H1 (cell line): Measurements from ENCODE around the gene NPC1L1. TPM values are rescaled to one million over a fixed set of nuclear protein-coding genes. Genes with fewer than 3 reads are reported as not detected.

Experiments used
- CTCF ChIA-PET: fragments of 300-600 bp; sonication (Branson Sonifier 250); formaldehyde crosslinking; loops from one replicate; lab custom pipeline; 2021; ENCODE audit not compliant: partially characterized antibody; lab: Charles Lee
- POLR2A ChIA-PET: fragments of 300-600 bp; sonication (Branson Sonifier 250); formaldehyde crosslinking; loops from one replicate; lab custom pipeline; 2021; ENCODE audit warnings: inconsistent platforms; ENCODE audit not compliant: partially characterized antibody; lab: Charles Lee
- DNase-seq, 2 experiments: peaks; one replicate each; pipeline versions ENCODE4 v3.0.0 to v3.0.0-alpha.2; 2010 to 2022; ENCODE audit warnings: low spot score in 2 of 2, low read depth in 1 of 2, mixed read lengths in 1 of 2
- FAIRE-seq: peaks from 2 replicates; lab custom pipeline; 2011; peaks lifted over from hg19 to GRCh38; lab: Jason Lieb, UNC
- H2AFZ ChIP-seq: 2 replicates; pipeline ENCODE4 v1.8.1; 2012; ENCODE audit warnings: low read length, inconsistent platforms
- H2AK5ac ChIP-seq: 2 replicates; pipeline ENCODE4 v1.6.1; 2013; ENCODE audit warnings: low read depth, low read length
- H2BK120ac ChIP-seq: replicated peaks from 2 replicates; pipeline ENCODE3; 2013; ENCODE audit warnings: low read depth, low read length, inconsistent platforms
- H2BK12ac ChIP-seq: 2 replicates; pipeline ENCODE4 v1.6.1; 2013; ENCODE audit warnings: low read depth, low read length
- H2BK15ac ChIP-seq: 2 replicates; pipeline ENCODE4 v1.6.1; 2013; ENCODE audit warnings: low read length
- H2BK20ac ChIP-seq: 2 replicates; pipeline ENCODE4 v1.6.1; 2013; ENCODE audit warnings: low read length
- H2BK5ac ChIP-seq: 2 replicates; pipeline ENCODE4 v1.6.1; 2013; ENCODE audit warnings: low read depth, low read length
- H3K14ac ChIP-seq: 2 replicates; pipeline ENCODE4 v1.6.1; 2013; ENCODE audit warnings: inconsistent platforms; ENCODE audit not compliant: insufficient read length
- H3K18ac ChIP-seq: 2 replicates; pipeline ENCODE4 v1.6.1; 2013; ENCODE audit warnings: low read length; ENCODE audit errors: extremely low read depth
- H3K23ac ChIP-seq: 2 replicates; pipeline ENCODE4 v1.6.1; 2013; ENCODE audit warnings: inconsistent platforms; ENCODE audit not compliant: insufficient read length
- H3K23me2 ChIP-seq: 2 replicates; pipeline ENCODE4 v1.6.1; 2013; ENCODE audit warnings: low read depth, low read length
- H3K27ac ChIP-seq: 2 replicates; pipeline ENCODE4 v1.6.1; 2011; ENCODE audit warnings: low read depth, low read length, inconsistent platforms
- H3K27me3 ChIP-seq, 4 experiments: replicated peaks in 1 of 4; 1 replicate in 1 of 4; 2 replicates in 3 of 4; pipeline versions ENCODE4 v1.6.1 to v1.8.1; 2011 to 2013; ENCODE audit warnings: low read length in 3 of 4, mild to moderate bottlenecking in 3 of 4, inconsistent platforms in 2 of 4, mixed read lengths in 2 of 4, moderate library complexity in 1 of 4; ENCODE audit not compliant: control insufficient read depth in 3 of 4, insufficient read depth in 3 of 4; ENCODE audit errors: extremely low read depth in 1 of 4
- H3K36me3 ChIP-seq, 4 experiments: 2 replicates each; pipeline versions ENCODE4 v1.6.1 to v1.8.1; 2011 to 2013; ENCODE audit warnings: mild to moderate bottlenecking in 4 of 4, low read length in 3 of 4, moderate library complexity in 2 of 4, control low read depth in 1 of 4, inconsistent platforms in 1 of 4; ENCODE audit not compliant: insufficient read depth in 4 of 4, control insufficient read depth in 2 of 4
- H3K4ac ChIP-seq: replicated peaks from 2 replicates; pipeline ENCODE3; 2013; ENCODE audit warnings: low read length, low read depth, mixed read lengths, inconsistent platforms; ENCODE audit not compliant: insufficient read length
- H3K4me1 ChIP-seq, 4 experiments: replicated peaks in 1 of 4; 1 replicate in 1 of 4; 2 replicates in 3 of 4; pipeline versions ENCODE4 v1.6.1 to v1.8.1; 2011 to 2013; ENCODE audit warnings: low read length in 3 of 4, inconsistent platforms in 2 of 4, mixed read lengths in 1 of 4; ENCODE audit not compliant: insufficient read depth in 4 of 4, control insufficient read depth in 3 of 4
- H3K4me2 ChIP-seq, 2 experiments: 2 replicates each; pipeline versions ENCODE4 v1.6.1 to v1.8.1; 2011 to 2013; ENCODE audit warnings: low read depth in 2 of 2, low read length in 2 of 2, control low read depth in 1 of 2, inconsistent platforms in 1 of 2, mild to moderate bottlenecking in 1 of 2; ENCODE audit not compliant: insufficient read depth in 1 of 2
- H3K4me3 ChIP-seq, 4 experiments: fragments of 200-600, 300-600 bp in 1 of 4; sonication (generic), shearing (Covaris generic), sonication (Bioruptor Twin) in 1 of 4; 2 replicates each; pipeline versions ENCODE4 v1.5.1 to v1.8.1; 2011 to 2016; ENCODE audit warnings: low read length in 4 of 4, low read depth in 3 of 4, control low read depth in 2 of 4, inconsistent platforms in 2 of 4, mild to moderate bottlenecking in 2 of 4, mixed read lengths in 1 of 4, moderate library complexity in 1 of 4; ENCODE audit not compliant: insufficient read depth in 2 of 4; ENCODE audit errors: extremely low read depth in 1 of 4
- H3K56ac ChIP-seq: replicated peaks from 2 replicates; pipeline ENCODE3; 2013; ENCODE audit warnings: low read depth, mild to moderate bottlenecking, mixed read lengths, low read length, inconsistent platforms; ENCODE audit not compliant: insufficient read length
- H3K79me1 ChIP-seq: 2 replicates; pipeline ENCODE4 v1.6.1; 2013; ENCODE audit warnings: low read depth, low read length, control low read depth
- H3K79me2 ChIP-seq, 2 experiments: 2 replicates each; pipeline versions ENCODE4 v1.6.1 to v1.8.1; 2012 to 2013; ENCODE audit warnings: low read length in 2 of 2, mild to moderate bottlenecking in 2 of 2, inconsistent platforms in 1 of 2; ENCODE audit not compliant: insufficient read depth in 2 of 2, control insufficient read depth in 1 of 2
- H3K9ac ChIP-seq, 4 experiments: replicated peaks in 1 of 4; 1 replicate in 1 of 4; 2 replicates in 3 of 4; pipeline versions ENCODE4 v1.6.1 to v1.8.1; 2011 to 2013; ENCODE audit warnings: low read depth in 3 of 4, low read length in 3 of 4, control low read depth in 2 of 4, mild to moderate bottlenecking in 2 of 4, moderate library complexity in 2 of 4, inconsistent platforms in 1 of 4; ENCODE audit errors: extremely low read depth in 1 of 4
- H3K9me3 ChIP-seq, 2 experiments: 2 replicates each; pipeline versions ENCODE4 v1.6.1 to v1.8.1; 2012 to 2013; ENCODE audit warnings: mild to moderate bottlenecking in 2 of 2, moderate library complexity in 2 of 2, control low read depth in 1 of 2, inconsistent platforms in 1 of 2, low read depth in 1 of 2, low read length in 1 of 2, mixed read lengths in 1 of 2; ENCODE audit not compliant: insufficient read depth in 2 of 2
- H4K20me1 ChIP-seq, 2 experiments: replicated peaks in 1 of 2; 2 replicates each; pipeline versions ENCODE3 to v1.8.1; 2011 to 2013; ENCODE audit warnings: inconsistent platforms in 2 of 2, low read length in 2 of 2, mild to moderate bottlenecking in 1 of 2; ENCODE audit not compliant: insufficient read depth in 2 of 2, control insufficient read depth in 1 of 2
- H4K5ac ChIP-seq: 2 replicates; pipeline ENCODE4 v1.6.1; 2013; ENCODE audit warnings: low read length, low read depth, mixed read lengths, inconsistent platforms; ENCODE audit not compliant: insufficient read length
- H4K8ac ChIP-seq: 2 replicates; pipeline ENCODE4 v1.8.0; 2013; ENCODE audit warnings: mild to moderate bottlenecking, moderate library complexity, low read length, inconsistent platforms; ENCODE audit not compliant: insufficient read depth; ENCODE audit errors: extremely low read depth
- H4K91ac ChIP-seq: replicated peaks from 2 replicates; pipeline ENCODE3; 2013; ENCODE audit warnings: low read length, mixed read lengths, inconsistent platforms; ENCODE audit not compliant: insufficient read length
- KDM4A ChIP-seq: IDR thresholded peaks from one replicate; pipeline ENCODE4 v1.7.1; 2012; ENCODE audit warnings: low read depth, mild to moderate bottlenecking, moderate library complexity, low read length, inconsistent platforms; ENCODE audit not compliant: severe bottlenecking
- WGBS, 2 experiments: shearing (Covaris generic) in 1 of 2; methylation state at CpG; one replicate each; pipeline versions ENCODE4 v1.1.6 to v1.1.7; 2013 to 2015; ENCODE audit warnings: low lambda C conversion rate in 2 of 2, mixed read lengths in 2 of 2, inconsistent platforms in 1 of 2, low coverage in 1 of 2, missing lambda C conversion rate in 1 of 2; ENCODE audit not compliant: insufficient replicate concordance in 2 of 2, insufficient coverage in 1 of 2, insufficient read length in 1 of 2; ENCODE audit errors: extremely low coverage in 1 of 2, missing lambda C conversion rate in 1 of 2; 5-methylcytosine and 5-hydroxymethylcytosine counted together
- polyA plus RNA-seq, 7 experiments: library from polyadenylated mRNA; depleted of rRNA in 3 of 7; stranded (reverse) in 5 of 7; unstranded in 2 of 7; fragments of >200 nt in 5 of 7; fragments of 200-250 nt in 2 of 7; gene quantifications; 1 replicate in 5 of 7; 2 replicates in 1 of 7; 4 replicates in 1 of 7; pipeline versions ENCODE4 v1.2.1 to v1.2.3, GENCODE V29; 2011 to 2013; ENCODE audit warnings: missing spikeins in 2 of 7, mixed read lengths in 2 of 7
- total RNA-seq: library from RNA; stranded (reverse); fragmentation: NEBNext Ultra II Directional; extraction: Animal tissue kit (Norgen Biotek cat#: 25700); gene quantifications from 2 replicates; pipeline ENCODE4 v1.2.1, GENCODE V29; 2021

The NPC1L1 gene
- total and polyA plus RNA-seq, 2 of the 8 experiments (the other 6 are each of a cell fraction or from before 2014, with no cell fraction given), result 0.06 to 0.21 TPM

GRCh38 chr7:44488955-44489354 lies 52.2 kb downstream of the NPC1L1 start:
- WGBS, 2 experiments, result 88% methylated on average over 3 of the region's 3 CpGs; no CpG with 5 or more reads in 1 of the 2 experiments
- TF ChIP-seq KDM4A, result no peak

More at GRCh38 chr7:44488955-44489354, 52.2 kb downstream of the NPC1L1 start:
- Histone ChIP-seq H3K23ac (no peak overlapping the region), H3K4ac (no peak overlapping the region), H2BK5ac (no peak overlapping the region), H3K4me3 (peak overlapping the region; percentile 91 to 96 (median 94); a peak in 6 of 8 replicates), H3K9me3 (no peaks in the 10 kb centered on the region), H3K27ac (no peak overlapping the region), H3K4me1 (peaks cover 0 to 5% (median 1%) of the 10 kb centered on the region in 4 experiments; a peak in 2 of 7 replicates), H3K79me1 (peaks cover 11% of the 10 kb centered on the region; the same call in 1 of the 2 replicates), H3K4me2 (peak overlapping the region; percentile 72 to 76), H4K91ac (no peak overlapping the region), H2BK12ac (no peak overlapping the region), H4K5ac (no peak overlapping the region), H3K18ac (no peak overlapping the region), H3K56ac (no peak overlapping the region), H2BK15ac (no peak overlapping the region), H2AFZ (no peak overlapping the region), H3K9ac (no peak overlapping the region), H4K8ac (no peak overlapping the region), H2BK20ac (no peak overlapping the region), H3K23me2 (0 out of 2 replicates have a peak, but pooled peaks cover 7% of the 10 kb centered on the region), H3K79me2 (peaks cover 9 to 48% of the 10 kb centered on the region in 2 experiments), H2BK120ac (no peak overlapping the region), H3K14ac (no peak overlapping the region), H3K27me3 (no peaks in the 10 kb centered on the region), H4K20me1 (peaks cover 9 to 10% of the 10 kb centered on the region in 2 experiments), H3K36me3 (peaks cover 7 to 16% (median 13%) of the 10 kb centered on the region in 4 experiments; a peak in 7 of 8 replicates), H2AK5ac (no peak overlapping the region)
- FAIRE-seq (no peak), DNase-seq (no peak)
- CTCF ChIA-PET, result interaction anchor here (0.9 to 6.5 kb wide), 3 partner anchors 12 to 76 kb away, joined by 3 to 30 read pairs (median 8); no protein-coding TSS in a partner anchor
- POLR2A ChIA-PET, result interaction anchor here (1.1 to 1.4 kb wide), 3 partner anchors 76 to 180 kb away, joined by 3 to 5 read pairs (median 4); no protein-coding TSS in a partner anchor
